Posterior vena cava (tissue), 2 donors: ENCODE measurements around the gene CES4A. TPM values are rescaled to one million over a fixed set of nuclear protein-coding genes. Genes with fewer than 3 reads are reported as not detected.
"Not testable (repeated sequence)": the region's sequence is repeated elsewhere in the genome, so short reads cannot be mapped to it uniquely, and the experiment has no call there.

Experiments
- DNase-seq: peaks from one replicate; pipeline ENCODE4 v3.0.0-alpha.2; 2020; ENCODE audit warnings: low spot score
- intact Hi-C, 2 donors: fragments of 100-400 bp; cut with DNase I; formaldehyde crosslinking; loops; one replicate each; pipeline versions ENCODE4 v1.14.1 to v1.14.2; 2022 to 2023
- total RNA-seq, 2 donors: library from RNA; stranded (reverse); fragmentation: NEBNext Ultra II Directional; extraction: Animal tissue kit (Norgen Biotek cat#: 25700); gene quantifications; one replicate each; pipeline ENCODE4 v1.2.1, GENCODE V29; 2021
- donor health status: DM: yes; HTN: yes; CAD: no.
- donor health status: DM: yes; HTN: yes; CAD: no.

The CES4A gene
- total RNA-seq, 2 donors from 2014 or later: 2.8 to 7.4 TPM

GRCh38 chr16:67030221-67030962 is 42.0 kb downstream of the CES4A start:
- intact Hi-C loops: no loop called here
- DNase-seq: peak; percentile 25

GRCh38 chr16:67034487-67034886 is 46.1 kb downstream of the CES4A start:
- no peak for DNase-seq
- intact Hi-C loops: no loop called here

- intact Hi-C loops: no loop called here
- no peak for DNase-seq
Observed at GRCh38 chr16:67035364-67035763, 47.0 kb downstream of the CES4A start.

GRCh38 chr16:67036323-67036741 is 47.9 kb downstream of the CES4A start:
- intact Hi-C loops: no loop called here
- DNase-seq: no peak

- intact Hi-C loops: no loop called here
- DNase-seq: no peak
Observed at GRCh38 chr16:67039260-67040020, 51.1 kb downstream of the CES4A start.

- intact Hi-C loops: no loop called here
- no peak for DNase-seq
Observed at GRCh38 chr16:67040166-67040565, 51.8 kb downstream of the CES4A start.

GRCh38 chr16:67040906-67041305 is 52.5 kb downstream of the CES4A start:
- intact Hi-C loops: no loop called here
- DNase-seq: no peak

- DNase-seq, intact Hi-C loops: not testable (repeated sequence)
Observed at GRCh38 chr16:67041520-67041919, 53.1 kb downstream of the CES4A start.

- intact Hi-C loops: no loop called here
- DNase-seq: no peak
Observed at GRCh38 chr16:67043420-67043819, 55.0 kb downstream of the CES4A start.

- no peak for DNase-seq
- intact Hi-C loops: no loop called here
Observed at GRCh38 chr16:67050796-67051195, 62.4 kb downstream of the CES4A start.

GRCh38 chr16:67052399-67052798 is 64.0 kb downstream of the CES4A start:
- intact Hi-C loops: no loop called here
- DNase-seq: no peak

- no peak for DNase-seq
- intact Hi-C loops: no loop called here
Observed at GRCh38 chr16:67053767-67054334, 65.5 kb downstream of the CES4A start.

- intact Hi-C loops: no loop called here
Observed at GRCh38 chr16:67054901-67055300, 66.5 kb downstream of the CES4A start.

GRCh38 chr16:67055712-67056487 is 67.5 kb downstream of the CES4A start:
- intact Hi-C loops: no loop called here
- DNase-seq: no peak

More at GRCh38 chr16:67054901-67055300, 66.5 kb downstream of the CES4A start:
- DNase-seq: no peak

Other genes with a start within 250 kb of the CES4A start
- gene DYNC1LI2, start 237.0 kb upstream of the CES4A start, total RNA-seq: 100 to 1,000 TPM; 159 to 192 TPM
- under 1 TPM in 1 of 2 donors, not detected in 1; 0.28 TPM for gene TERB1, start 187.0 kb upstream of the CES4A start, total RNA-seq
- 10 to 100 TPM; 37.4 to 37.6 TPM for gene NAE1, start 157.6 kb upstream of the CES4A start, total RNA-seq
- not detected for gene CA7, start 144.2 kb upstream of the CES4A start, total RNA-seq
- gene PDP2, start 108.1 kb upstream of the CES4A start, total RNA-seq: 1 to 10 TPM; 5.0 to 5.5 TPM
- gene CDH16, start 69.7 kb upstream of the CES4A start, total RNA-seq: not detected
- gene RRAD, start 63.1 kb upstream of the CES4A start, total RNA-seq: 10 to 100 TPM in 1 of 2 donors, 1 to 10 TPM in 1; 8.2 to 11.6 TPM
- gene CIAO2B, start 54.2 kb upstream of the CES4A start, total RNA-seq: 10 to 100 TPM; 53.0 to 60.3 TPM
- gene CES2, start 53.1 kb upstream of the CES4A start, total RNA-seq: 10 to 100 TPM; 26.7 to 31.3 TPM
- gene CES3, start 27.3 kb upstream of the CES4A start, total RNA-seq: 1 to 10 TPM in 1 of 2 donors, under 1 TPM in 1; 0.10 to 1.3 TPM
- gene CBFB, start 40.6 kb downstream of the CES4A start, total RNA-seq: 10 to 100 TPM; 39.7 to 42.0 TPM
- 10 to 100 TPM; 10.4 to 12.0 TPM for gene PHAF1, start 121.4 kb downstream of the CES4A start, total RNA-seq
- gene B3GNT9, start 162.4 kb downstream of the CES4A start, total RNA-seq: 10 to 100 TPM; 13.0 to 22.0 TPM
- gene TRADD, start 171.3 kb downstream of the CES4A start, total RNA-seq: 10 to 100 TPM; 15.6 to 17.4 TPM
- 10 to 100 TPM in 1 of 2 donors, 1 to 10 TPM in 1; 9.2 to 13.0 TPM for gene FBXL8, start 171.4 kb downstream of the CES4A start, total RNA-seq
- gene HSF4, start 176.2 kb downstream of the CES4A start, total RNA-seq: 10 to 100 TPM; 25.8 to 40.1 TPM
- gene NOL3, start 181.9 kb downstream of the CES4A start, total RNA-seq: 10 to 100 TPM; 18.8 to 31.6 TPM
- gene MATCAP1, start 195.4 kb downstream of the CES4A start, total RNA-seq: 10 to 100 TPM; 18.3 to 22.1 TPM
- gene EXOC3L1, start 201.5 kb downstream of the CES4A start, total RNA-seq: 1 to 10 TPM; 1.6 to 3.1 TPM
- 10 to 100 TPM; 42.0 to 43.8 TPM for gene E2F4, start 203.6 kb downstream of the CES4A start, total RNA-seq
- gene ELMO3, start 210.5 kb downstream of the CES4A start, total RNA-seq: 1 to 10 TPM in 1 of 2 donors, under 1 TPM in 1; 0.93 to 1.2 TPM
- gene TMEM208, start 238.5 kb downstream of the CES4A start, total RNA-seq: 10 to 100 TPM; 25.1 to 33.1 TPM